ENCODE measurements around the gene CLOCK.

The CLOCK gene

GRCh38 chr4:55380576-55380975 is 166.1 kb downstream of the CLOCK start:
- no peak for DNase-seq (ENCODE audit: low spot score)

GRCh38 chr4:55378617-55379467 is 167.9 kb downstream of the CLOCK start:
- no peak for DNase-seq (ENCODE audit: low spot score)
